GM18861 (cell line): ENCODE results near the gene CNOT8.
"Not testable (repeated sequence)": the region's sequence is repeated elsewhere in the genome, so short reads cannot be mapped to it uniquely, and the experiment has no call there.

Experiments
- ATAC-seq: cut with Tn5 transposase; IDR thresholded peaks from one replicate; pipeline ENCODE4 v1.9.1; 2021; ENCODE audit not compliant: unreplicated experiment

The CNOT8 gene

DNA sequence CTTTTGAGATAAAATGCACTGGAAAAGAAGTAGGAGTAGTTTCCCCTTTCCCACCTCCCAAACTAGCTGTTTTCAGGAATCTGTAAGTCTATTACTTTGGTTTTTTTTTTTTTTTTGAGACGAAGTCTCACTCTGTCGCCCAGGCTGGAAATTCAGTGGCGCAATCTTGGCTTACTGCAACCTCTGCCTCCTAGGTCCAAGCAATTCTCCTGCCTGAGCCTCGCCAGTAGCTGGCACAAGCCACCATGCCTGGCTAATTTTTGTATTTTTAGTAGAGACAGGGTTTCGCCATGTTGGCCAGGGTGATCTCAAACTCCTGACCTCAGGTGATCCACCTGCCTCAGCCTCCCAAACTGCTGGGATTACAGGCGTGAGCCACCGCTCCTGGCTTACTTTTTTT lies 47.2 kb downstream of the CNOT8 start:
- ATAC-seq: not testable (repeated sequence)

DNA sequence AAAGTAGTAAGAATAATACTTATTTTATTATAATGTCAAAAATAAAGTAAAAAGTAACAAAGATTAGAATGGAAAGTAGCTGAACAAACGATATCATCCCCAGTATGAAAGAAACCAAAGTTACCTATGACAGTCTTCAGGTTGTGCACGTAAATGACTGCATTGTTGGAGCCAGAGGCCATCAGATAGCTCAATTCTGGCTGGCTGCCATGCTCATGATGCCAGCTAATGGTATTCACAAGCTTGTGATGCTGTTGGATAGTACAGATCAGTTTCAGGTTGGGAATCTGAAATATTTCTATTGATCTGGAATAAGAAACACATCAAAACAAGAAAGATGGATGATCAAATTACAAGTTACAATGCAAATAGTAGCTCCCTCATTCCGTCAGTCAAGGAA lies 58.4 kb downstream of the CNOT8 start:
- no peak for ATAC-seq

DNA sequence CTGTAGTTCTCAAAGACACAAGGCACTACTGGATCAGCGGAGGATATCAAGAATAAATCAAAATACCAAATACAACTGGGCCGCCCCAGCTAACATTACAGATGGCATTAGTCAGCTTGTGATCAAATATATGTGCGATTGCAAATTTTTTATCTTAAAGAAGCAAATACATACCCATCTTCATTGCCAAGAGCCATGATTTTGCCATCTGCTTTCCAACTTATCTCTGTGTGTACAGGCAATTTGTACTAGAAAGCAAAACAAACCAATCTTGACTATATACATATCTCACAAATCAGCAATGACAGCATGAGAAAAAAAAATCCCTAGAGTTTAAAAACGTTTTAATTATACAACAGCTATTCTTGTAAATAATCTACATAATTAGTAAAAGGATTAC lies 59.3 kb downstream of the CNOT8 start:
- no peak for ATAC-seq

DNA sequence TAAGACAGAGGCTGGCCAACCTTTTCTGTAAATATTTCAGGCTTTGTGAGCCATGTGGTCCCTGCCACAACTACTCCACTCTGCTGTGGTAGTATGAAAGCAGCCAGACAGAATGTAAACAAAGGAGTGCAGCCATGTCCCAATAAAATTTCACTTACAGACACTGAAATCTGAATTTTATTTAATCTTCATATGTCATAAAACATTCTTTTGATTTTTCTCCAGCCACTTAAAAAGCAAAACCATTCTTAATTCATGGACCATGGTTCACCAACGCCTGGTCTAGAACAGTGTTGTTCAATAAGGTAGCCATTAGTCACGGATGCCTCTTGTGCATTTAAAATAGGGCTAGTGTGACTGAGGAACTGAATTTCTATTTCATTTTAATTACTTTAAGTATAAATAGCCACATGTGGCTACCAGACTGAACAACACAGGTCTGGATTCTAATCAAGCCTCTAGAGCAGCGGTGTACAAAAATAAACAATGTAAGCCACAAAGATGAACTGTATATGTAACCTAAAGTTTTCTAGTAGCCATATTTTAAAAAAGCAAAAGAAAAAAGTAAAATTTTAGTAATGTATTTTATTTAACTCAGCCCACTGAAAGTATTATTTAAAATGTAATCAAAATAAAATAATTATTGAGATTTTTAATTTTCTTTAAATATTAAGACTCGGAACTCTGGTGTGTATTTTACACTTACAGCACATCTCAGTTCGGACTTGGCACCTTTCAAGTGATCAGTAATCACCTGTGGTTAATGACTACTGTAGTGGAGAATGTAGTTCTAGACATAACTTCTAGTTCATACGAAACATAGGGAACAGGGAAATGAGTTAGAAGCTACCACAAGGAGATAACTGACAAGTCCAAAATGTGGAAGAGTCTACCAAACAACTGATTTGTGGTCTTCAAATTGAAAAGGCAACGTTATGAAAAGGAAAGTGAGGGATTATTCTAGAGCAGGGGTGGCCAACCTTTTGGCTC lies 65.3 kb downstream of the CNOT8 start:
- ATAC-seq: no peak
